SH-SY5Y (cell line): Measurements from ENCODE around the gene RENBP.

ENCODE experiments used
- GATA2 ChIP-seq: IDR thresholded peaks from 2 replicates; pipeline ENCODE4 v1.6.1; 2011; ENCODE audit warnings: mild to moderate bottlenecking, low read depth, low read length
- GATA3 ChIP-seq: IDR thresholded peaks from 2 replicates; pipeline ENCODE4 v1.6.1; 2011; ENCODE audit warnings: low read depth, mild to moderate bottlenecking, low read length, moderate library complexity

GRCh38 chrX:153934762-153935325 lies 9.6 kb downstream of the RENBP start, which contains the start of gene NAA10:
- TF ChIP-seq GATA3 (no peak), GATA2 (no peak)
